ENCODE data around the gene LEF1.

DNA sequence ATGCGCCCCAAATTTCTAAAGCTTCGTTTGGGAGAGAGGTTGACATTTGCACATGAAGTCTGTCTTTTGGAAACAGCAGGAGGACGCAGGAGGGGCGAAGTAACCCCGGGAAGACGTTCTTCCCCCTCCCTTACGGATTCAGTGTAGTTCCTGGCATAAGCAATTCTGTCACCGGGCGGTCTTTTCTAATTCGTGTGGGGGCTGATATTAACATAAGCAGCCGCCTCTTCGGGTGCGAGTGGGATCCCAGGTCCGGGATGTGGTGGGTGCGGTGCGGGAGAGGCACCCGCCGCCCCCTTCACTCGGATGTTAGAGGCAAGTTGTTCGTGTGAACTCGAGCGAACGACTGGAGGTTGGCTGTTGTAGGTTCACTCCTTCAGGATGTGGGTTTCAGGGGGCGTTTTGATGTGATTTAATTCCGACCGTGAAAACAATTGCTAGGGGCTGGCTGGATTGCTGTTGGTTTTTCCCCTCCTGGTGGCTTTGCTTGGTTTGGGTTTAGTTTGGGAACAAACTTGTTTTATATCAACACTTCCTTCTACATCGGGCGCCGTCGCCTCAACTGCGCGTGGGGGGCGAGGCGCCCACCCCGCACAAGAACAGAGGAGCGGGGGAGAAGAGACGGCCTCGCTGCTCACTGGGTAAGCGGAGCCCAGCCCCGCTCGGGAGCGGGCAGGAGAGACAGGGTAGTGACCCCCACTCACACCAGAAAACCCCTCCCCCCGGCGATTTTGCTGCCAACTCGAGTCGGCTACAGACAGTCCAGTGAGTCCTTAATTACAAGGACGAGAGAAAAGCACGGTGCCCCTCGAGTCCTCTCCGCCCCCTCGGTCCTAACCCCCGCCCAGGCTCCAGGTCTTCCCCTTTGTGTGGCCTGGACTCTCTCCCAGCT, 2.9 kb upstream of the LEF1 start:
- TF ChIP-seq, protein P1, sequence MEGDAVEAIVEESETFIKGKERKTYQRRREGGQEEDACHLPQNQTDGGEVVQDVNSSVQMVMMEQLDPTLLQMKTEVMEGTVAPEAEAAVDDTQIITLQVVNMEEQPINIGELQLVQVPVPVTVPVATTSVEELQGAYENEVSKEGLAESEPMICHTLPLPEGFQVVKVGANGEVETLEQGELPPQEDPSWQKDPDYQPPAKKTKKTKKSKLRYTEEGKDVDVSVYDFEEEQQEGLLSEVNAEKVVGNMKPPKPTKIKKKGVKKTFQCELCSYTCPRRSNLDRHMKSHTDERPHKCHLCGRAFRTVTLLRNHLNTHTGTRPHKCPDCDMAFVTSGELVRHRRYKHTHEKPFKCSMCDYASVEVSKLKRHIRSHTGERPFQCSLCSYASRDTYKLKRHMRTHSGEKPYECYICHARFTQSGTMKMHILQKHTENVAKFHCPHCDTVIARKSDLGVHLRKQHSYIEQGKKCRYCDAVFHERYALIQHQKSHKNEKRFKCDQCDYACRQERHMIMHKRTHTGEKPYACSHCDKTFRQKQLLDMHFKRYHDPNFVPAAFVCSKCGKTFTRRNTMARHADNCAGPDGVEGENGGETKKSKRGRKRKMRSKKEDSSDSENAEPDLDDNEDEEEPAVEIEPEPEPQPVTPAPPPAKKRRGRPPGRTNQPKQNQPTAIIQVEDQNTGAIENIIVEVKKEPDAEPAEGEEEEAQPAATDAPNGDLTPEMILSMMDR (IDR thresholded peaks at IDR 0.05 in 2 of 3, conservative IDR thresholded peaks at IDR 0.05 in 1 of 3; ENCODE audit: borderline replicate concordance in 1 of 3, insufficient read depth in 1 of 3, low read depth in 2 of 3, low read length in 2 of 3), result no peak
- TF ChIP-seq EGR1 (IDR thresholded peaks at IDR 0.05; ENCODE audit: low read depth) (no peak), SRF (IDR thresholded peaks at IDR 0.05; ENCODE audit: low read depth) (no peak), POLR2A (IDR thresholded peaks at IDR 0.05; ENCODE audit: borderline replicate concordance, extremely low read depth, insufficient read depth, insufficient read length) (no peak), ZNF274 (IDR thresholded peaks at IDR 0.05; ENCODE audit: low read depth, low read length) (no peak), JUND (IDR thresholded peaks at IDR 0.05) (no peak), YY1 (IDR thresholded peaks at IDR 0.05; ENCODE audit: extremely low read depth, insufficient replicate concordance, low read depth, low read length) (no peak)
- TF ChIP-seq, protein P2, sequence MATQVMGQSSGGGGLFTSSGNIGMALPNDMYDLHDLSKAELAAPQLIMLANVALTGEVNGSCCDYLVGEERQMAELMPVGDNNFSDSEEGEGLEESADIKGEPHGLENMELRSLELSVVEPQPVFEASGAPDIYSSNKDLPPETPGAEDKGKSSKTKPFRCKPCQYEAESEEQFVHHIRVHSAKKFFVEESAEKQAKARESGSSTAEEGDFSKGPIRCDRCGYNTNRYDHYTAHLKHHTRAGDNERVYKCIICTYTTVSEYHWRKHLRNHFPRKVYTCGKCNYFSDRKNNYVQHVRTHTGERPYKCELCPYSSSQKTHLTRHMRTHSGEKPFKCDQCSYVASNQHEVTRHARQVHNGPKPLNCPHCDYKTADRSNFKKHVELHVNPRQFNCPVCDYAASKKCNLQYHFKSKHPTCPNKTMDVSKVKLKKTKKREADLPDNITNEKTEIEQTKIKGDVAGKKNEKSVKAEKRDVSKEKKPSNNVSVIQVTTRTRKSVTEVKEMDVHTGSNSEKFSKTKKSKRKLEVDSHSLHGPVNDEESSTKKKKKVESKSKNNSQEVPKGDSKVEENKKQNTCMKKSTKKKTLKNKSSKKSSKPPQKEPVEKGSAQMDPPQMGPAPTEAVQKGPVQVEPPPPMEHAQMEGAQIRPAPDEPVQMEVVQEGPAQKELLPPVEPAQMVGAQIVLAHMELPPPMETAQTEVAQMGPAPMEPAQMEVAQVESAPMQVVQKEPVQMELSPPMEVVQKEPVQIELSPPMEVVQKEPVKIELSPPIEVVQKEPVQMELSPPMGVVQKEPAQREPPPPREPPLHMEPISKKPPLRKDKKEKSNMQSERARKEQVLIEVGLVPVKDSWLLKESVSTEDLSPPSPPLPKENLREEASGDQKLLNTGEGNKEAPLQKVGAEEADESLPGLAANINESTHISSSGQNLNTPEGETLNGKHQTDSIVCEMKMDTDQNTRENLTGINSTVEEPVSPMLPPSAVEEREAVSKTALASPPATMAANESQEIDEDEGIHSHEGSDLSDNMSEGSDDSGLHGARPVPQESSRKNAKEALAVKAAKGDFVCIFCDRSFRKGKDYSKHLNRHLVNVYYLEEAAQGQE (IDR thresholded peaks at IDR 0.05; ENCODE audit: low read depth), result no peak
